ENCODE results near the gene NUDCD3.

The NUDCD3 gene

GRCh38 chr7:44379366-44380188, 110.9 kb downstream of the NUDCD3 start:
- Histone ChIP-seq H3K4me3 (ENCODE audit: low read length) (no peak overlapping the region), H3K36me3 (ENCODE audit: control insufficient read depth, insufficient read depth, low read length, severe bottlenecking) (peaks cover 2% of the 10 kb centered on the region), H3K9ac (ENCODE audit: low read length) (no peak overlapping the region), H3K9me3 (ENCODE audit: control insufficient read depth, low read length) (no peaks in the 10 kb centered on the region), H3K4me1 (ENCODE audit: control insufficient read depth, insufficient read depth, low read length) (peaks cover 64% of the 10 kb centered on the region), H3K27me3 (replicated peaks; ENCODE audit: control insufficient read depth, insufficient read depth, low read length) (no peaks in the 10 kb centered on the region)
- DNase-seq (ENCODE audit: low read depth), result no peak

- Histone ChIP-seq H3K27me3 (replicated peaks; ENCODE audit: control insufficient read depth, insufficient read depth, low read length) (no peaks in the 10 kb centered on the region), H3K4me1 (ENCODE audit: control insufficient read depth, insufficient read depth, low read length) (peaks cover 59% of the 10 kb centered on the region), H3K36me3 (ENCODE audit: control insufficient read depth, insufficient read depth, low read length, severe bottlenecking) (no peaks in the 10 kb centered on the region), H3K9ac (ENCODE audit: low read length) (no peak overlapping the region), H3K9me3 (ENCODE audit: control insufficient read depth, low read length) (no peaks in the 10 kb centered on the region), H3K4me3 (ENCODE audit: low read length) (no peak overlapping the region)
- peak; percentile 57 for DNase-seq (ENCODE audit: low read depth)
Measured at GRCh38 chr7:44378744-44379143, 111.7 kb downstream of the NUDCD3 start.

GRCh38 chr7:44377681-44378421, 112.6 kb downstream of the NUDCD3 start:
- H3K4me3 ChIP-seq (ENCODE audit: low read length), result no peak overlapping the region
- no peaks in the 10 kb centered on the region for H3K36me3 ChIP-seq (ENCODE audit: control insufficient read depth, insufficient read depth, low read length, severe bottlenecking)
- peaks cover 59% of the 10 kb centered on the region for H3K4me1 ChIP-seq (ENCODE audit: control insufficient read depth, insufficient read depth, low read length)
- H3K9me3 ChIP-seq (ENCODE audit: control insufficient read depth, low read length), result no peaks in the 10 kb centered on the region
- DNase-seq (ENCODE audit: low read depth), result no peak
- H3K9ac ChIP-seq (ENCODE audit: low read length), result peak overlapping the region; percentile 38
- no peaks in the 10 kb centered on the region for H3K27me3 ChIP-seq (replicated peaks; ENCODE audit: control insufficient read depth, insufficient read depth, low read length)

GRCh38 chr7:44377134-44377463, 113.4 kb downstream of the NUDCD3 start:
- Histone ChIP-seq H3K4me3 (ENCODE audit: low read length) (no peak overlapping the region), H3K9me3 (ENCODE audit: control insufficient read depth, low read length) (no peaks in the 10 kb centered on the region), H3K36me3 (ENCODE audit: control insufficient read depth, insufficient read depth, low read length, severe bottlenecking) (no peaks in the 10 kb centered on the region), H3K27me3 (replicated peaks; ENCODE audit: control insufficient read depth, insufficient read depth, low read length) (no peaks in the 10 kb centered on the region), H3K9ac (ENCODE audit: low read length) (no peak overlapping the region), H3K4me1 (ENCODE audit: control insufficient read depth, insufficient read depth, low read length) (peaks cover 58% of the 10 kb centered on the region)
- no peak for DNase-seq (ENCODE audit: low read depth)

- Histone ChIP-seq H3K27me3 (replicated peaks; ENCODE audit: control insufficient read depth, insufficient read depth, low read length) (no peaks in the 10 kb centered on the region), H3K9ac (ENCODE audit: low read length) (no peak overlapping the region), H3K4me3 (ENCODE audit: low read length) (no peak overlapping the region), H3K36me3 (ENCODE audit: control insufficient read depth, insufficient read depth, low read length, severe bottlenecking) (no peaks in the 10 kb centered on the region), H3K4me1 (ENCODE audit: control insufficient read depth, insufficient read depth, low read length) (peaks cover 53% of the 10 kb centered on the region), H3K9me3 (ENCODE audit: control insufficient read depth, low read length) (no peaks in the 10 kb centered on the region)
- DNase-seq (ENCODE audit: low read depth), result no peak
Measured at GRCh38 chr7:44376429-44377133, 113.9 kb downstream of the NUDCD3 start.

- DNase-seq (ENCODE audit: low read depth), result no peak
- H3K9ac ChIP-seq (ENCODE audit: low read length), result no peak overlapping the region
Measured at GRCh38 chr7:44375926-44376342, 114.5 kb downstream of the NUDCD3 start.

GRCh38 chr7:44375236-44375699, 115.2 kb downstream of the NUDCD3 start:
- Histone ChIP-seq H3K27me3 (replicated peaks; ENCODE audit: control insufficient read depth, insufficient read depth, low read length) (no peaks in the 10 kb centered on the region), H3K9me3 (ENCODE audit: control insufficient read depth, low read length) (no peaks in the 10 kb centered on the region), H3K36me3 (ENCODE audit: control insufficient read depth, insufficient read depth, low read length, severe bottlenecking) (no peaks in the 10 kb centered on the region), H3K4me1 (ENCODE audit: control insufficient read depth, insufficient read depth, low read length) (peaks cover 40% of the 10 kb centered on the region), H3K4me3 (ENCODE audit: low read length) (no peak overlapping the region), H3K9ac (ENCODE audit: low read length) (no peak overlapping the region)
- no peak for DNase-seq (ENCODE audit: low read depth)

More at GRCh38 chr7:44375926-44376342, 114.5 kb downstream of the NUDCD3 start:
- Histone ChIP-seq H3K4me3 (ENCODE audit: low read length) (no peak overlapping the region), H3K36me3 (ENCODE audit: control insufficient read depth, insufficient read depth, low read length, severe bottlenecking) (no peaks in the 10 kb centered on the region), H3K27me3 (replicated peaks; ENCODE audit: control insufficient read depth, insufficient read depth, low read length) (no peaks in the 10 kb centered on the region), H3K9me3 (ENCODE audit: control insufficient read depth, low read length) (no peaks in the 10 kb centered on the region), H3K4me1 (ENCODE audit: control insufficient read depth, insufficient read depth, low read length) (peaks cover 47% of the 10 kb centered on the region)

GRCh38 chr7:44374007-44374763, 116.3 kb downstream of the NUDCD3 start:
- DNase-seq (ENCODE audit: low read depth), result no peak
- Histone ChIP-seq H3K4me1 (ENCODE audit: control insufficient read depth, insufficient read depth, low read length) (peaks cover 30% of the 10 kb centered on the region), H3K9ac (ENCODE audit: low read length) (no peak overlapping the region), H3K9me3 (ENCODE audit: control insufficient read depth, low read length) (no peaks in the 10 kb centered on the region), H3K36me3 (ENCODE audit: control insufficient read depth, insufficient read depth, low read length, severe bottlenecking) (no peaks in the 10 kb centered on the region), H3K27me3 (replicated peaks; ENCODE audit: control insufficient read depth, insufficient read depth, low read length) (no peaks in the 10 kb centered on the region), H3K4me3 (ENCODE audit: low read length) (no peak overlapping the region)

GRCh38 chr7:44373418-44373740, 117.1 kb downstream of the NUDCD3 start:
- H3K36me3 ChIP-seq (ENCODE audit: control insufficient read depth, insufficient read depth, low read length, severe bottlenecking), result no peaks in the 10 kb centered on the region
- no peaks in the 10 kb centered on the region for H3K27me3 ChIP-seq (replicated peaks; ENCODE audit: control insufficient read depth, insufficient read depth, low read length)
- H3K9me3 ChIP-seq (ENCODE audit: control insufficient read depth, low read length), result no peaks in the 10 kb centered on the region
- H3K4me3 ChIP-seq (ENCODE audit: low read length), result no peak overlapping the region
- peaks cover 28% of the 10 kb centered on the region for H3K4me1 ChIP-seq (ENCODE audit: control insufficient read depth, insufficient read depth, low read length)
- DNase-seq (ENCODE audit: low read depth), result no peak
- no peak overlapping the region for H3K9ac ChIP-seq (ENCODE audit: low read length)

- H3K4me3 ChIP-seq (ENCODE audit: low read length), result no peak overlapping the region
- H3K9me3 ChIP-seq (ENCODE audit: control insufficient read depth, low read length), result no peaks in the 10 kb centered on the region
- DNase-seq (ENCODE audit: low read depth), result peak; percentile 42
- peaks cover 23% of the 10 kb centered on the region for H3K4me1 ChIP-seq (ENCODE audit: control insufficient read depth, insufficient read depth, low read length)
- H3K27me3 ChIP-seq (replicated peaks; ENCODE audit: control insufficient read depth, insufficient read depth, low read length), result no peaks in the 10 kb centered on the region
- H3K36me3 ChIP-seq (ENCODE audit: control insufficient read depth, insufficient read depth, low read length, severe bottlenecking), result no peaks in the 10 kb centered on the region
- no peak overlapping the region for H3K9ac ChIP-seq (ENCODE audit: low read length)
Measured at GRCh38 chr7:44372560-44373417, 117.7 kb downstream of the NUDCD3 start.

All from adipocyte (in vitro differentiated cells).